HL-60 (cell line): ENCODE results near the gene RBL2.

Source experiments
- GABPA ChIP-seq: IDR thresholded peaks from 2 replicates; pipeline ENCODE4 v1.6.1; 2012; ENCODE audit warnings: low read depth
- POLR2AphosphoS5 ChIP-seq: IDR thresholded peaks from 2 replicates; pipeline ENCODE4 v1.6.1; 2012; ENCODE audit warnings: low read depth
- SPI1 ChIP-seq: IDR thresholded peaks from 2 replicates; pipeline ENCODE4 v1.6.1; 2012; ENCODE audit warnings: low read depth, mild to moderate bottlenecking, borderline replicate concordance
- TF ChIP-seq, protein P1 (sequence below): IDR thresholded peaks from one replicate; pipeline ENCODE4 v1.5.1; 2011; ENCODE audit warnings: low read length, control low read depth, inconsistent platforms; ENCODE audit not compliant: insufficient read depth
- TF ChIP-seq, protein P2 (sequence below): IDR thresholded peaks from 2 replicates; pipeline ENCODE4 v1.6.1; 2012; ENCODE audit warnings: low read depth; ENCODE audit not compliant: insufficient replicate concordance

DNA sequence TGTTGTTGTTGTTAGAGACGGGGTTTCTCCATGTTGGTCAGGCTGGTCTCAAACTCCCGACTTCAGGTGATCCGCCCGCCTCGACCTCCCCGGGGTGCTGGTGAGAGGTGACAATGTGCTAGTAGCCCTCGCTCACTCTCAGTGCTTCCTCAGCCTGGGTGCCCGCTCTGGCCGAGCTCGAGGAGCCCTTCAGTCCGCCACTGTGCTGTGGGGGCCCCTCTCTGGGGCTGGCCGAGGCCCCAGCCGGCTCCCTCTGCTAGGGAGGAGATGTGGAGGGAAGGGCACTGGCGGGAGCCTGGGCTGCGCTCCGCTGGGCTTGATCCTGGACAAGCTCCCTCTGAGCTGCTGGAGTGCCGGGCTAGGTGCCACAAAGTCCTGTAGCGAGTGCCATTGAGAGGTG lies 21.7 kb upstream of the RBL2 start:
- TF ChIP-seq, protein P1, sequence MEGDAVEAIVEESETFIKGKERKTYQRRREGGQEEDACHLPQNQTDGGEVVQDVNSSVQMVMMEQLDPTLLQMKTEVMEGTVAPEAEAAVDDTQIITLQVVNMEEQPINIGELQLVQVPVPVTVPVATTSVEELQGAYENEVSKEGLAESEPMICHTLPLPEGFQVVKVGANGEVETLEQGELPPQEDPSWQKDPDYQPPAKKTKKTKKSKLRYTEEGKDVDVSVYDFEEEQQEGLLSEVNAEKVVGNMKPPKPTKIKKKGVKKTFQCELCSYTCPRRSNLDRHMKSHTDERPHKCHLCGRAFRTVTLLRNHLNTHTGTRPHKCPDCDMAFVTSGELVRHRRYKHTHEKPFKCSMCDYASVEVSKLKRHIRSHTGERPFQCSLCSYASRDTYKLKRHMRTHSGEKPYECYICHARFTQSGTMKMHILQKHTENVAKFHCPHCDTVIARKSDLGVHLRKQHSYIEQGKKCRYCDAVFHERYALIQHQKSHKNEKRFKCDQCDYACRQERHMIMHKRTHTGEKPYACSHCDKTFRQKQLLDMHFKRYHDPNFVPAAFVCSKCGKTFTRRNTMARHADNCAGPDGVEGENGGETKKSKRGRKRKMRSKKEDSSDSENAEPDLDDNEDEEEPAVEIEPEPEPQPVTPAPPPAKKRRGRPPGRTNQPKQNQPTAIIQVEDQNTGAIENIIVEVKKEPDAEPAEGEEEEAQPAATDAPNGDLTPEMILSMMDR = no peak
- TF ChIP-seq POLR2AphosphoS5 (no peak), GABPA (no peak), SPI1 (no peak)
- TF ChIP-seq, protein P2, sequence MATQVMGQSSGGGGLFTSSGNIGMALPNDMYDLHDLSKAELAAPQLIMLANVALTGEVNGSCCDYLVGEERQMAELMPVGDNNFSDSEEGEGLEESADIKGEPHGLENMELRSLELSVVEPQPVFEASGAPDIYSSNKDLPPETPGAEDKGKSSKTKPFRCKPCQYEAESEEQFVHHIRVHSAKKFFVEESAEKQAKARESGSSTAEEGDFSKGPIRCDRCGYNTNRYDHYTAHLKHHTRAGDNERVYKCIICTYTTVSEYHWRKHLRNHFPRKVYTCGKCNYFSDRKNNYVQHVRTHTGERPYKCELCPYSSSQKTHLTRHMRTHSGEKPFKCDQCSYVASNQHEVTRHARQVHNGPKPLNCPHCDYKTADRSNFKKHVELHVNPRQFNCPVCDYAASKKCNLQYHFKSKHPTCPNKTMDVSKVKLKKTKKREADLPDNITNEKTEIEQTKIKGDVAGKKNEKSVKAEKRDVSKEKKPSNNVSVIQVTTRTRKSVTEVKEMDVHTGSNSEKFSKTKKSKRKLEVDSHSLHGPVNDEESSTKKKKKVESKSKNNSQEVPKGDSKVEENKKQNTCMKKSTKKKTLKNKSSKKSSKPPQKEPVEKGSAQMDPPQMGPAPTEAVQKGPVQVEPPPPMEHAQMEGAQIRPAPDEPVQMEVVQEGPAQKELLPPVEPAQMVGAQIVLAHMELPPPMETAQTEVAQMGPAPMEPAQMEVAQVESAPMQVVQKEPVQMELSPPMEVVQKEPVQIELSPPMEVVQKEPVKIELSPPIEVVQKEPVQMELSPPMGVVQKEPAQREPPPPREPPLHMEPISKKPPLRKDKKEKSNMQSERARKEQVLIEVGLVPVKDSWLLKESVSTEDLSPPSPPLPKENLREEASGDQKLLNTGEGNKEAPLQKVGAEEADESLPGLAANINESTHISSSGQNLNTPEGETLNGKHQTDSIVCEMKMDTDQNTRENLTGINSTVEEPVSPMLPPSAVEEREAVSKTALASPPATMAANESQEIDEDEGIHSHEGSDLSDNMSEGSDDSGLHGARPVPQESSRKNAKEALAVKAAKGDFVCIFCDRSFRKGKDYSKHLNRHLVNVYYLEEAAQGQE = no peak
